Brain microvascular endothelial cell (primary cell): ENCODE measurements around the gene CELF2.

ENCODE experiments used
- DNase-seq: peaks from one replicate; pipeline ENCODE4 v3.0.0-alpha.2; 2020
- H3K27ac ChIP-seq: fragments of 250-450 bp; sonication (Bioruptor Pico); 2 replicates; pipeline ENCODE4 v1.5.1; 2020; ENCODE audit warnings: mild to moderate bottlenecking, moderate library complexity
- H3K27me3 ChIP-seq: fragments of 250-450 bp; sonication (Bioruptor Pico); replicated peaks from 2 replicates; pipeline ENCODE4 v1.5.1; 2020; ENCODE audit warnings: mild to moderate bottlenecking
- H3K36me3 ChIP-seq: fragments of 250-450 bp; sonication (Bioruptor Pico); replicated peaks from 2 replicates; pipeline ENCODE4 v1.5.1; 2020; ENCODE audit warnings: mild to moderate bottlenecking
- H3K4me3 ChIP-seq: 2 replicates; pipeline ENCODE4 v1.5.1; 2011; ENCODE audit warnings: low read depth, mild to moderate bottlenecking, control low read depth, low read length, moderate library complexity
- in situ Hi-C: cut with HindIII; loops from 2 replicates; pipeline ENCODE4 v1.10.0; 2017; ENCODE audit warnings: low sequenced_read_pairs, low pct_ligation_motif_present
- TF ChIP-seq, protein P1 (sequence below): IDR thresholded peaks from 2 replicates; pipeline ENCODE4 v1.5.1; 2011; ENCODE audit warnings: low read depth, mild to moderate bottlenecking, moderate library complexity, low read length, control low read depth, inconsistent platforms; ENCODE audit errors: missing control alignments

The CELF2 gene

DNA sequence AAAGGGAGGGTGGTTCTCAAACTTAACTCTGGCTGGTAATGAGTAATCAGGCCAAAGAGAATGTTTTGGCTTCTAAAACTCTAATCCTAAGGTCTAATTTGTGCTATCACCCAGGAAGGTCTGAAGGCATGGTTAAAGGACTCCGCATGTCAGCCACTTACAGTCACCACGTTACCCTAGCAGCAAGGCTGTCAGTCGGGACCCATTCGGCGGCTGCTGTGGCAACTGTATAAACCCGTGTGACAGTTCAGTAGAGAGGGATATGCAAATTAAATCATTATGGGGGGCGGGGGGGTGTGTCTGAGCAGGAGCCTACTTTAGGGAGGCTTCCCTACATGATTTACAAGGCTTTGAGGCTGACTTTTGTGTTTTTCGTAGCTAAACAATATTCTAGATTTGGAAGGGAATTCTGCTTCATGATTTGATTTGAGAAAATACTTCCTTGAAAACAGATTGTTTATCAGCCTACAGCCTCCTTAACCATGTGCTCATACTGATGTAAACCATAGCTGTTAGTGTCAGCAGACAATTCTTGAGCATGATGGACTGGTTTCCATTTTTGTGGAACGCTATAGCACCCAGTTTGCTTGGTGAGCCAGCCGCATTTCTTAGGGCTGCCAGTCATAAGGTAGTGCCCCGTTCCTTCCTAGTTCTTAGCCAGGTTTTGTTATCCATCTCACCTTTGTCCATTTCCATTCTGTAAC, 309.4 kb downstream of the CELF2 start:
- Histone ChIP-seq H3K27me3 (no peaks in the 10 kb centered on the region), H3K36me3 (no peaks in the 10 kb centered on the region), H3K27ac (no peak overlapping the region), H3K4me3 (no peak overlapping the region)
- in situ Hi-C loops, result no loop called here
- TF ChIP-seq, protein P1, sequence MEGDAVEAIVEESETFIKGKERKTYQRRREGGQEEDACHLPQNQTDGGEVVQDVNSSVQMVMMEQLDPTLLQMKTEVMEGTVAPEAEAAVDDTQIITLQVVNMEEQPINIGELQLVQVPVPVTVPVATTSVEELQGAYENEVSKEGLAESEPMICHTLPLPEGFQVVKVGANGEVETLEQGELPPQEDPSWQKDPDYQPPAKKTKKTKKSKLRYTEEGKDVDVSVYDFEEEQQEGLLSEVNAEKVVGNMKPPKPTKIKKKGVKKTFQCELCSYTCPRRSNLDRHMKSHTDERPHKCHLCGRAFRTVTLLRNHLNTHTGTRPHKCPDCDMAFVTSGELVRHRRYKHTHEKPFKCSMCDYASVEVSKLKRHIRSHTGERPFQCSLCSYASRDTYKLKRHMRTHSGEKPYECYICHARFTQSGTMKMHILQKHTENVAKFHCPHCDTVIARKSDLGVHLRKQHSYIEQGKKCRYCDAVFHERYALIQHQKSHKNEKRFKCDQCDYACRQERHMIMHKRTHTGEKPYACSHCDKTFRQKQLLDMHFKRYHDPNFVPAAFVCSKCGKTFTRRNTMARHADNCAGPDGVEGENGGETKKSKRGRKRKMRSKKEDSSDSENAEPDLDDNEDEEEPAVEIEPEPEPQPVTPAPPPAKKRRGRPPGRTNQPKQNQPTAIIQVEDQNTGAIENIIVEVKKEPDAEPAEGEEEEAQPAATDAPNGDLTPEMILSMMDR, result no peak
- DNase-seq, result no peak

DNA sequence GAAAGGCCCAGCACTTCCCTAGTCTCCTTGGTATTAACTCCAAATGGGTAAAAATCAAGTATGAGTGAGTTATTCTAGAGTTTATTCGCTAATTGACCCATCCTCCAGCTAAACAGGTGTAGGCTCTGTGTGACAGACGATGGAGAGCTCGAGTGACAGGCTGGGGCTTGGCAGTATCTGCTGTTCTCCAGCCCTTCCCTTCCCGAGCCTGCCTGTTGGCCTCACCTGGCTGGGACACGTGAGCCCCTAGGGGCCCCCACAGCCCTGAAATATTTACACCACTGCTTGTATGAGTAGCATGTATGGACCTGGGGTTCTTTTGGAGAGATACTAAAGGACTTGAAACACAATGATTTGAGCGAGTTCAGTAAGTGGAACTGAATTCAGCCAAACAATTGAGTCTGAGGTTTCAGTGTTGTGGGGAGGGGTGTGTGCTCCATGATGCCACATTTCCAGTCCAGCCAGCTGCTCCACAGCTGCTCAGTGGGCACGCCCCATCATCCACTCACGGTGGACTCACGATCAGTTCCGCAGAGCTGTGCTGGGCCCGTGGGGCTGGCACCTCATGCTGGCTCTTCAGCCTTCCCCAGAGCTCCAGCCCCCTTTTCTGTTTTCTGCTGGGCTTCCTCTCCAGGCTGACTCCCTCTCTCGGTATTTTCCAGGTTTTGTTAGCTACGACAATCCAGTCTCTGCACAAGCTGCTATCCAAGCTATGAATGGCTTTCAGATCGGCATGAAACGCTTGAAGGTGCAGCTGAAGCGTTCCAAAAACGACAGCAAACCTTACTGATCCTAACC, 310.8 kb downstream of the CELF2 start:
- H3K36me3 ChIP-seq, result no peaks in the 10 kb centered on the region
- no peak overlapping the region for H3K27ac ChIP-seq
- no peak for DNase-seq
- H3K4me3 ChIP-seq, result no peak overlapping the region
- no peaks in the 10 kb centered on the region for H3K27me3 ChIP-seq
- in situ Hi-C loops, result no loop called here
- TF ChIP-seq, protein P1, result no peak

DNA sequence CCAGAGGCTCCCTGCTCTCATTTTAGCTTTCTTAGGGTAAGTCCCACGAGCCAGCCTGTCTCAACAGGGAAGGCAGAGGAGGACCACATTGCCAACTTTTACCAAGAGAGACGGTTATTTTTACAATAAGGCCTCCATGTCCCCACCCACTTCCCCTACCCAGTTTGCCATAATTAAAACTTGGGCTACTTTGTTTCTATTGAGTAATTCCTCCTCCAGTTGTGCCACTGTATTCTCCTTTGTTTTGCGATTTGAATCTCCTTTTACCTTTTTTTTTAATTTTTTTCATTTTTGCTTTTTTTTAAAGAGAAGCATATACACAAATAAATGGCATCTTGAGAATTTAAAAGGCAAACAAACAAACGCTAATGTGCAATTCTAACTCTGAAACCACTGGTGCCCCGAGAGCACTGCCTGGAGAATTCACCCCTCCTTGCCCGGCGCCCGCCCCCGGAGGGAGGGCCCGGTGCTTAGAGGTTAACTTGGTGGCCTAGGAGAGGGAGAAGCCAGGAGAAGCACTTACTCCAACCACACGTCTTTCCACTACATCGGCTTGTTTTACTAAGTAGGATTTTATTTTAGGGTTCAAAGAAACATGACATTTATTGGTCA, 311.5 kb downstream of the CELF2 start:
- H3K4me3 ChIP-seq, result no peak overlapping the region
- H3K36me3 ChIP-seq, result no peaks in the 10 kb centered on the region
- TF ChIP-seq, protein P1, result no peak
- H3K27ac ChIP-seq, result no peak overlapping the region
- no peaks in the 10 kb centered on the region for H3K27me3 ChIP-seq
- no peak for DNase-seq
- in situ Hi-C loops, result no loop called here

DNA sequence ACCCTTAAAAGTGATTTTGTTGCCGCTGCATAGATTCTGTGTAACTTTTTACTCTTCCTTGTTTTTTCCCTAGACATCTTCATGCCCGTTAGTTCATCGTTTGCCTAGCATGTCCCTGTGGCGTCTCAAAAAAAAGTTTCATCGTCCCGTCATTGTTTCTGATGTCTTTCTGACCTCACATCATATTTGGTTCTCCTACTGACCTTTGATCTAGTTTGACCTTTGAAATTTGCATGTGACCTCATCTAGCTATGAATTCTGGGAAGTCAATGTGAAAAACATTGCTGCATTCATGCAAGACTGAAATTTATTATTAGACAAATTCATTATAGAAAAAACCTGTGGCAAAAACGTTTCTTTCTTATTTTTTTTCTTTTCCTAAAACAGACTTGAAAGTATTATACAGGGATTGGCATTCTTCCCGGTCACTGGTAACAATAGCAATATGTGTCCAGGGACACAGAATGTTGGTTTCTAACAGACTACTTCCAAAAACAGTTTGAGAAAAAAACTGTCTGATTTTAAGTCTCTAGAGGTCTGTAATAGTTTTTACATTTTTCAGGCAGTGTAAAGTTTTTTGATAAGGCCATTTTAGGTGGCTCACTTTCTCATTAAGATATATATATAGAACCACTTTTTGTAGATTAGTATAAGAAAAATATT, 312.8 kb downstream of the CELF2 start:
- H3K27ac ChIP-seq, result peak overlapping the region; percentile 41
- H3K27me3 ChIP-seq, result no peaks in the 10 kb centered on the region
- H3K4me3 ChIP-seq, result no peak overlapping the region
- TF ChIP-seq, protein P1, result no peak
- peak; percentile 44 for DNase-seq
- in situ Hi-C loops, result no loop called here
- no peaks in the 10 kb centered on the region for H3K36me3 ChIP-seq

DNA sequence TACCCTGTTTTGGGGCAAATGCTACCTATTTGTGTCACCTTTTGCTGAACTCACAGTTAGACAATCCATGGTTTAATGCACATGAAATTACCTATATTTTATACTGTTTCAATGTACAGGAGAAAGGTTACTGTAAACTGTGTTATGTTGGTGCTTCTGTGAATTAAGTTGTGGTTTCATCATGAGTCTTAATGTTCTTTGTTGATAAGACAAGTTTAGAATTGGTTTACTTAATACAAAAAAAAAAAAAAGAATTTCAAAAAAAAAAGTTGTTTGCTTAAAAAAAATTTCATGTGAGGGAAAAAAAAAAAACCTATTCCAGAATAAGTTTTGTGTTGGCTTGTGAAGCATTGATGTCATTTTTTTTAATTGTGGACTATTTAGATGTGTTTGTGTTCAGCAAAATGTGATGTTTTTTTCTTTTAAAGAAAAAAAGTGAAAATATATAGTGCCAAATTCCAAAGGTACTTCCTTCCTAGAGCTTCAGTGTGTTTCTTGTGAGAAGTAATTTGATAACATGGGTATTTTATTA, 313.4 kb downstream of the CELF2 start:
- Histone ChIP-seq H3K36me3 (no peaks in the 10 kb centered on the region), H3K27me3 (no peaks in the 10 kb centered on the region), H3K4me3 (no peak overlapping the region), H3K27ac (peak overlapping the region; percentile 41)
- TF ChIP-seq, protein P1, result no peak
- no peak for DNase-seq
- in situ Hi-C loops, result no loop called here
